NCI-H128 (cell line): ENCODE data around the gene CGREF1.
"Not testable (repeated sequence)": the region's sequence is repeated elsewhere in the genome, so short reads cannot be mapped to it uniquely, and the experiment has no call there.

Source experiments
- DNase-seq: peaks from one replicate; lab custom pipeline; 2025; ENCODE audit not compliant: unreplicated experiment; lab: John Stamatoyannopoulos, UW

Gene CGREF1

DNA sequence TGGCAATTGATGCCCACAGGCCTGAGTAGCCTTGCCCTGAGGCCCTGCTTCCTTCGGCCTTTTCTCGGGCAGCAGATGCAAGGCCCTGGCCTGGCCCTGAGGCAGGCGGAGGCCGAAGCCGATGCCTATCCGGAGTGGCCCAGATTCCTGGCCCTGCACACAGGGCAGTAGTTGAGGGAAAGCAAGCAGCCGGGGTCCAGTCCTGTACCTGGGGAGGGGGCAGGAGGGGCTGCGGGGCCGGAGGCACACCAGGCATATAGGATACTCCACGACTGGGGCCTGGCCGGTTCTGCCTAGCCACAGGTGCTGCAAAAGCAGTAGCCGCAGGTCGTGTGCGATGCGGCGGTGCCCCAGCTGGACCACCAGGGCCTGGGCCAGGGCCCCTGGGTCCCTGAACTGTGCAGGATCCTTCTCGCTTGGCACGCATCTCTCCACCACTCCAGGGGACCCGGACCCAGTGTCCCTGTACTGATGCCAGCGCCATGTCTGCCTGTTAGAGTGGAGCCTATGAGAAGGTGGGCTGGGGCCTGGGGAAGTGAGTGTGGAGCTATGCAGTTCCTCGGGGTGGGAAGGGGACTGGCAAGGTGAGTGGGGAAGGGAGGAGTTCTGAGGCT lies 18.5 kb upstream of the CGREF1 start:
- DNase-seq: no peak

DNA sequence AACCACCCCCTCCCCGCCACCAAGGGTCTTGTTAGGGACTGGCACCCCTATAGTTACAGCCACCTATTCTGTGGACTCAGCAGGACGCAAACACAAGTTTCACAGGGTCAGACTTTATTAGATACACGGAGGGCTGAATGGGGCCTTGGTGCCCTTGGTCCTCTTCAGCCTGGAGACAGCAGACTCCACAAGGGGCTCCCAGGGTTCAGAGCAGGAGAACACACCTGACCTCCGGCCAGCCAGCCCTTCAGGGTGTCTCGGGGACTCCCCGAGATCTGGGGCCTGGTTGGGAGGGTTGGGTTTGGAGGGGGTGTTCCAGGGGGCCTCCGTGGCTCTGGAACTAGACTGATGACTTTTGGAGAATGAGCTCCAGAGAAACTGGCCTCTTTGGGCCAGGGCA lies 17.8 kb upstream of the CGREF1 start:
- no peak for DNase-seq

DNA sequence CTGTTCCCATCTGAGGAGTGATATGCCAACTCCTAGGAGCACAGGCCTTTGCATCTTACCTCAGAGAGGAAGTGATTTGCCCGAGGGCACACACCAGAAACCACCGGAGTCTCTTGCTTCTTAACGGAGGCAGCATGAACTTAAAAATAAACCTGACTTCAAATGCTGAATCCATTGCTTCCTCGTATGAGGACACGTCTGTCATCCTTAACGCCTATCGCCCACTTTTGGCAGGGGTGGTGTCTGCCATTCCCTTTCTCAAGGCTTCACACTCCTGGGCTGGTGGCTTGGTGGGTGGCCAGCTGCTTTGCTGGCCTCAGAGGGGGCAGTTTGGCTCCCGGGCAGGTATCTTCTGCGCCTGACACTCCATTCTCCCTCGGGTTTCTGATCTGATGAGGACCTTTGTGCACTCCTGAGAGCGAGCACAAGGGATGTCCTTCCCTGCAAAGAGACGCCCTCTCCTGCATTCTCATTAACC lies 16.6 kb upstream of the CGREF1 start:
- DNase-seq: no peak

DNA sequence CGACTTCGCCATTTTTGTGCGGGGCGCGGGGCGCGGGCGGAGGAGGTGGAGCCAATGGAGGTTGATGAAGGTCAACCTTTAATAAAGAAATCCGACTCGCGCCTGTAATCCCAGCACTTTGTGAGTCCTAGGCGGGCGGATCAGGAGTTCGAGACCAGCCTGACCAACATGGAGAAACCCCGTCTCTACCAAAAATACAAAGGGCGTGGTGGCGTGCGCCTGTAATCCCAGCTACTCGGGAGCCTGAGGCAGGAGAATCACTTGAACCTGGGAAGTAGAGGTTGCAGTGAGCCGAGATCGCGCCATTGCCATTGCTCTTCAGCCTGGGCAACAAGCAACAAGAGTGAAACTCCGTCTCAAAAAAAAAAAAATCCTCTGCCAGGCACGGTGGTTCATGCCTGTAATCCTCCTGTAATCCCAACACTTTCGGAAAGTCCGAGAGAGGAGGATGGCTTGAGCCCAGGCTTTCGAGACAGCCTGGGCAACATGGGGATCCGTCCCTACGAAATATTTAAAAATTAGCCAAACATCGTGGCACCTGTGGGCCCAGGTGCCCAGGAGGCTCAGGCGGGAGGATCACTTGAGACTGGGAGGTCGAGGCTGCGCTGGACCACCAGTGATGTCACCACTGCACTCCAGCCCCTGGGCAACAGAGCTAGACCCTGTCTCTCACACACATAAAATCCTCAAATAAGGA lies 16.0 kb upstream of the CGREF1 start:
- DNase-seq: no peak

DNA sequence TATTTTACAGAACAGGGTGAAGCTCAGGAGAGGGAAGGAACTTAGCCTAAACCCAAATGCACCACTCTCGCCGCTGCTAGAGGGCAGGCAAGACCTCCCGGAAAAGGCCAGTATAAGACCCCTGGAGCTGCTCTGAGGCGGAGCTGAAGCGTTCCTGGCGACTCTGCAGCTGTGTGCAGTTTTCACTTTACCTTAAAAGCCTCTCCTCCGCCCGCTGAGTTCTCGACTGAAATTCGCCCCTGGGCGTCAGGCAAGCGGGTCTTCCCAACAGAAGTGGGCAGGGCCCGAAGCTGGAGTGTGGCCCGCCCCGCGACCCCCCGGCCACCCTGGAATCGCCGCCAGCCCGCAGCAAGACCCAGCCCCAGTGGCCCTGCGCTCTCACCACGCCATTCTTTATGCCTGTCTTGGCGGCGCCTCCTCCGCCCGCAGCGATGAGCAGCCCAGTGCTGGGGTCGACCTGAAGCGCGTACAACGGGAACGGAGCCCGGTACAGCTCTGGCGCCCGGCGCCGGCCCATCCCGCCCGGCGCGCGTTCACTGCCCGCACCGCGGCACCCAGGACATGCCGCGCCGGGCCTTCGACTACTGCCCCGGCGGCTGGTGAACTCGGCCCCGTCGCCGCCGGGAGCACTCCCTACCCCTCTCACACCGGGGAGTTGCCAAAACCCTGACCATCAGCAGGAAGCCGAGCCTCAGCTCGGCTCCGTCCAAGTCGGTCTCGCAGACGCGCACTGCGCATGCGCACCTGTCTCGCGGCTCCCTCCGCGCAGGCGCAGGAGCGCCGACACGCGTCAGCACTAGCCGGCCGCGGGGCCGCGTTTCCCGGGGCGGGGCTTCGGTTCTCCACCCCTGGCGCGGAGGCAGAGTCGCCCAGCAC lies 15.2 kb upstream of the CGREF1 start, which contains the start of gene PREB:
PREB (minus strand) TSS at position 732 of the 876 bp plus-strand sequence; CDS start at position 517, 215 bp downstream.
- peak; percentile 92 for DNase-seq

DNA sequence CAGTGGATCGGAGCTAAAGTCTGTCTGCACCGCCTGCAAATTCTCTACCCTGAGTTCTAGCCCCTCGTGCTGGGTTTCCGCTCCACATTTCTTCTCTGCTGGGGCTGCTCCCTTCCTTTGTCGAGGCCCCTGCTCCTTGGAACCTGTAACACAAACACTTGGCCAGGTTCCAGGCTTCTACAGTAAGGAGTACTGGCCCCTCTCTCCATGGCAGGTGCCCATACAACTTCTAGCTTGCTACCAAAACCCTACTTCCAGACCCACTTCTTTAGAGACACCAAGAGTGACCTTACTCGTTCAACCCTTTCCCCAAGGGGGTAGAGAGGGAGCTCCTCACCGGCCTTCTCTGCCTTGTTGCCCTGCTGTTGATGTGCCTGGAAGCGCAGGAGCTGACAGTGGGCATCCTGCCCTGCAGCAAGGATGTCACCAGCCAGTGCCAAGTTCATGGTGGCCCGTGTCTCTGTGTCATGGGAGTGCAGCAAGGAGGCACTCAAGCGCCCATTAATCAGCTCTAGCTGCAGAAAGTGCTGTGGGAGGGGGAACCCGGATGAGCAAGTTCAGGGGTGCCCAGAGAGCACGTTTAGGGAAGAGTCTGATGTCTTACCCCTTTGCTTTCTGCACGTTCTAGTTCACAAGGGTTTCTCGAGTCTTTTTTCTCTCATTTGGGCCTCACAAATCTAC lies 14.4 kb upstream of the CGREF1 start:
- DNase-seq: no peak

DNA sequence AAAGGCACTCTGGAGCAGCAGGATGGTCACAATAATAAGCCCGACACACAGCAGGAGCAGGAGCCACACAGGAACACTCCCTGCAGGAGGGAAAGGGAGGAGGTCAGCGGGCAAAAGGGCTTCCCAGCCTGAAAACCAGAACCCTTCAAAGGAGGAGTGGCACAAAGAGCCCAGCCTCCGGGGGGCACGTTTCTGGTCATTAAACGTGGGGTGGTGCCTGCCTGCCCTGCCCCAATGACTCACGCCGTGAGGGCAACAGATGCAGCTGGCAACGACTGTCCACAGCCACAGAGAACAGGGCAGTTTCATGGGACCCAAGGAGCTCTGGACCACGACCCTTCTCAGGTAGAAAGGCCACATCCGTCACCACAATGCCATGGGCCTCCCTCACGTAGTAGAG lies 12.5 kb upstream of the CGREF1 start:
- DNase-seq: no peak

DNA sequence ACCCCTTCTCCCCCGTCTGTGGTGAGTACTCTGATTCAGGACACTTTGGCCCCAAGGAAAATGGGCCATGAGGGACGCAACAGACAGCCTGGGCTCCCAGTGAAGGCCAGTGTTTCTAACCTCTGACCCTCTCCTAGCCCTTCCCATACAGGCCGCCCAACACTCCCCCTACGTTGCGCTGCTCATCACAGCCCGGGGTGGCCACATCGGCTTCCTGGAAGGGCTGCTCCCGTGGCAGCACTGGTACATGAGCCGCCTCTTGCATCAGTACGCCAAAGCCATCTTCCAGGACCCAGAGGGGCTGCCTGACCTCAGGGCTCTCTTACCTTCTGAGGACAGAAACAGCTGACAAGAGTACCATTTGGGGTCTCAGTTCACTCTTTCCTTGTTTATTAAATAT lies 11.5 kb upstream of the CGREF1 start:
- no peak for DNase-seq

DNA sequence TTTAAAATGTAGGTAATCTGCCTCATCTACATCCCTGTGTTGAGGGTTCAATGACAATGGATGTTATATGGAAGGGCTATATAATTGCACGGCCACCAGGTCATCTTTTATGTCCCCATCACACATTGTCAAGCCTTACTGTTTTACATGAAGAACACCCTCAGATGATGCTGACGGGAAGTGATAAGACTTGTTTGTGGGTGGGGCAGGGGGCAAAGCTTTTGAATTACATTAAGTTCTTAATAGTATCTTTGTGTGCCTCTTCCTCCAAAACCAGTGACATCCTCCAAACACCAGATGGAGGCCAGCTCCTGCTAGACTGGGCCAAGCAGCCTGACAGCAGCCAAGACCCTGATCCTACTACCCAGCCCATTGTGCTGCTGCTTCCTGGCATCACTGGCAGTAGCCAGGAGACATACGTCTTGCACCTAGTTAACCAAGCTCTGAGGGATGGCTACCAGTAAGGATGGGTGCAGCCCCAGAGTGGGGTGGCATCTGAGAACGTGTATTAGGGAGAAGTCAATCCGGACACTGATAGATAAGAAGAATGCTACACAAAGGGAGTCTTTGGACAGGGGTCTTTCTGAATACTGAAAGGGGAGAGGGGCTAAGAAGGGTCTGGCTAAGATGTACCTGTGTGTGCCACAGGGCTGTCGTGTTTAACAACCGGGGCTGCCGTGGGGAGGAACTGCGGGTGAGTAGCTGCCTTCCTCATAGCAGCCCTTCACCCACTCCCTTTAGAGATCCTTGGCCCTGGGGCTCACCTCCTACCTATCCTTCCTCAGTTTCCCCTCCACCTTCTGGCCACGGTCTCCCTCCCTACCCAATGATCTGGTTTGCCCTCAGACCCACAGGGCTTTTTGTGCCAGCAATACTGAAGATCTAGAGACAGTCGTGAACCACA lies 10.0 kb upstream of the CGREF1 start:
- no peak for DNase-seq

DNA sequence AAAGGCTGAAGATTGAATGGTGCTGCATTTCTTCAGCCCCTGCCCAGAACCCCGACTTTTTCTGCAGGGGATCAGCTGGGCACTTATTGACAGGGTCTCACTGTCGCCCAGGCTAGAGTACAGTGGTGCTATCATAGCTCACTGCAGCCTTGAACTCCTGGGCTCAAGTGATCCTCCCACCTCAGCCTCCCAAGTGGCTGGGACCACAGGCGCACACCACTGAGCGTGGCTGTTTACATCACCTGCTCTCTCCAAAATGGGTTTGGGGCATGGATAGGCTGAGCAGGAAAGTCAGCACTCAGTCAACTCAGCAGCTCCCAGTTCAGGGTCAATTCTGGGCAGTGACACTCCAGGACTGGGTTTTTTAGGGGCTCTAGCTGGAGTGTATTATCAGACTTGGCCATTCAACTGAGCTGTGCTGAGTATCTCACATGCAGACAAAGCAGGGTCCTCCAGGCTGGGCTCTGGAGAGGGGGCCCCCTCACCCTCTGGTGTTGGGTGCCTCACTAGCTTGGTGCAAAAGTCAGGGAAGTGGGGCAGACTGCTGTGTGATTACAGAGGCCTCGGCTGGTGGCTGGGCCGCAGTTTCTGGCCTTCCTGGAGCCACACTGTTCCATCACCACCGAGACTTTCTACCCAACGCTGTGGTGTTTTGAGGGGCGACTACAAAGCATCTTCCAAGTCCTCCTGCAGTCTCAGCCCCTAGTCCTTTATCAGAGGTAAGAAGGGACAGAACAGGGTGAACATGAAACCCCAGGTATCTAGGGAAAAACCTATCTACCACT lies 9.1 kb upstream of the CGREF1 start:
- DNase-seq: no peak

DNA sequence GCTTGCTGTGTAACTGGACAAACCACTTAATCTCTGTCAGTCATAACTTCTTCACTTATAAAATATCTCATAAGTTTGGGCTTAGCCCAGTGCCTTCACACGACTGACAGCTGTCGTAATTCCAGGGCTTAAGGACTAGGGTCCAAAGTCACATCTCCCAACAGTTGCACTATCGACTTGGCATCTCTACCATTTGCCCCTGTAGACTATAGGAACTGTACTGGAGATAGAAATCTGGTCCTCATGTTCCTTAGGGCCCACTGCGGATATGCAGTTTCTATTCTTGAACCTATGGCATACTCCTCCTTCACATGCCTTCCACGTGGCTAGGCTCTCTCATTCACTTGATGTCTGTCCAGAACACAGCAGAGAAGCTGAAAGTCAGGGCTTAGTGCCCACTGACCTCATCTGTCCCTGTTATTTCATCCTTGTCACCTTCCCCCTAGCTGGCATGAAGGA lies 7.4 kb upstream of the CGREF1 start:
- no peak for DNase-seq

DNA sequence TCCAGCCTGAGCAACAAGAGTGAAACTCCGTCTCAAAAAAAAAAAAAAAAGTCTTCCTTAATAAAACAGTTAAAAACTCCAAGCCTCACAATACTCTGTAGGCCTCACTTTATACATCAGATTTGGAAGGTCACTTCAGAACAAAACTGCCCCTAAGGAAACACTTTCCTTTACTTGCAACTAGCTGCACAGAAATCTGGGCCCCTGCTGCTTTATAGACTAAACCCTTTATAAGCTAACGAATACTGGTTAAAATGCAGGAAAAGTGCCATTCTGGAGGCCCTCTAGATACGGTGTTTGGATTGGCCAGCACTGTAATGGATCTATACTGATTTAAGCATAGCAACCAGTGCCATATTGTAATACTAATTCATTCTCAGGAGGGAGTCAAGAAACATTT lies 6.2 kb upstream of the CGREF1 start:
- DNase-seq: no peak

DNA sequence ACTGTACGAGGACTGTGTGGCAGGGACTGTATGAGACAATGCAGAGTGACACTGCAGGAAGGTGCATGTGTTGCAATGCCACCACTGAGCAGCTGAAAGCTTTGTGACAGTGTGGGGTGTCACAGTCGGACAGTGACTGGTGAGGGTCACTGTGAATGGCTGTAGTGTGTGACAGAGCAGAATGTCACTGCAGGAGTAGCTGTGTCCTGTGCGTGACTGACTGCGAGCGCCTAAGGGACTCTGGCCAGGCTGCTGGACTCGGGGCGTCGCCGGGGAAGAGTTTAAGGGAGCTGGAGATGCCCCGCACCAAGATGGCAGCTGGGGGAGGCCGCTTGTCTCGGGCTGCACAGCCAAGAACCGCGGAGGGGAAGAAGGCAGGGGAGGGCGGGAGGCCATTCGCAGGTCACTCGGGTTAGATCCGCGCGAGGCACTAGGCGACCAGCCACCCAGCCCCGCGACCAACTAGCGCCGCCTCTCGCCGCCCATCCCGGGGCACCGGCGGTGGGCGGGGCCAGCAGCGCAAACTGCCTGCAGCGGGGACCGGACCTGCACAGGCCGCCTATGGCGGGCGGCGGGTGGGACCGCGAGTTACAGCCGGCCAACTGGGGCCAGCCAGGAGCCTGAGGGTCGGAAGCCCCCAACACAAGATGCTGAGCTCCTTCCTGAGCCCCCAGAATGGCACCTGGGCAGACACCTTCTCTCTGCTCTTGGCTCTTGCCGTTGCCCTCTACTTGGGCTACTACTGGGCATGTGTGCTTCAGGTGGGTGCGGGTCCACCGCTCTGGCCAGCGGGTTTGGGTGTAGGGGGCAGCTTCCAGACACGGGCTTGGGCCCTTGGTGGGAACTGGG lies 4.6 kb upstream of the CGREF1 start, which contains the start of gene ABHD1:
ABHD1 (plus strand) TSS at position 514 of the 849 bp plus-strand sequence; CDS start at position 648, 134 bp downstream.
- no peak for DNase-seq

DNA sequence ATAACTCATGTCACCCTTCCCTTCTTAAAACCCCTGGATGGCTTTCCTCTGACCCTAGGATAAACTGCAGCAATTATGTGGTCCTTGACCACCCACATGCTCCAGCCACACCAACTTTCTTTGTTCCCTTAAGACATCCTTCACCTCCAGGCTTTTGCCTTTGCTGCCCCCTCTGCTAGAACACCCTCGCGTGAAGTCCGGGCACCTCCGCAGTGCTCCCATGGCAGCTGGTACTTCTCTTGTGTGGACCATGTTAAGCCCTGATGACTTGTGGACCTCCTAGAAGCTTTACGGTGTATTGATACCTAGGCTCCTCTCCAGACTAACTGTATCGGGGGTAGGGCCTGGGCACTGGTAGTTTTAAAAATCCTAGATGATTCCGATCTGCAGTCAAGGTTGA lies 3.9 kb upstream of the CGREF1 start:
- no peak for DNase-seq

DNA sequence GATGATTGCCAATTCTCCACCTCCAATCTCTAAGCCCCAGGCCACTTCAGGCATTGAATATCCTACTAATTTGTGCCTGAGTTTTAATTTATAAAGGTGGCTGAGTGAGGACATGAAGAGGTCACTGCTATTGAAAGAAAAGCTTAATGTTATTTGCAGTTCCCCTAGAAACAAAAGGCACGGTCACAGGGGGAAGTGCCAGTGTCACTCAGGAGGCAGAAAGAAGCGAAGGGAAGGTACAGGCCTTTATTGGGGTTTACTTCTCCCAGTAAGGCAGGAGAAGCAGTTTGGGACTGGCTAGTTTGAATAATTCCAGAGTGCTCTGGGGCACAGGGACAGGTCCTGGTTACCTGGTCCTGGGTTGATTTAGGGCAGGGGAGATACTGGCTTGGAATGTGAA lies 3.0 kb upstream of the CGREF1 start:
- DNase-seq: no peak

DNA sequence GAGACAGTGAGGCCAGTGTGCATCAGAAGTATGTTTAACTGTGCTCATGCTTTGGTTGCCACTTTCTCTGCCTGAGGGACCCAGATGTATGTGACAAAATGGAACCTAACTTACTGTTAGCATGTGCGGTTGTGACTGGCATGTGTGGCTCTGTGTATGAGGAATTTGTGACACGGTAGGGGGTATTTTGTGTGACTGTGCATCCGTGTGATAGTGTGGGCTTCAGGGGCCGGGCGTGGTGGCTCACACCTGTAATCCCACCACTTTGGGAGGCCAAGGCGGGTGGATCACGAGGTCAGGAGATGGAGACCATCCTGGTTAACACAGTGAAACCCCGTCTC lies 372 bp upstream of the CGREF1 start:
- DNase-seq: not testable (repeated sequence)

DNA sequence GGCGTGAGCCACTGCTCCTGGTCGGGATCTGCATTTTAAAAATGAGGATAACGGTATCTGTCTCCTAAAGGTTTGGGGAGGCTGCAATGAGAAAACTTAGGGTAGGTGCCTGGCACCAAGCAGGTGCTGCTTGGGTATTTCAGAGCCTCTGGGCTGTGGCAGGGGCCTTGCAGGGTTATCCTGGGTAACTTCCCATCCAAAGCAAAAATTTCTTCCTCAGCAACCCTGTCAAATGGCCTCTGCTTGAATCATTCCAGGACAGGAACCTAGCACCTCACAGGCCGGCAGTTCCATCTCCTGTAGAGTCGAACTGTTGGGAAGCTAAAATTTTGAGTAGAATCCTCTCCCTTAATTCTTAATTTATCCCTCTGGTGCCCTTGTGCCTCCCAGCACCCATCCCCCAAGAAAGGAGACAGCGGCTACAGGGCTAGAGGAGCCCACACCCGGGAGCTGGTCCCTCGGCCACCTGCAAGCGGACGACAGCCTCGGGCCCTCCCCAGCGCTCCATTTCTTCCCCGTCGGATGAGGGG lies 868 bp downstream of the CGREF1 start:
- no peak for DNase-seq

DNA sequence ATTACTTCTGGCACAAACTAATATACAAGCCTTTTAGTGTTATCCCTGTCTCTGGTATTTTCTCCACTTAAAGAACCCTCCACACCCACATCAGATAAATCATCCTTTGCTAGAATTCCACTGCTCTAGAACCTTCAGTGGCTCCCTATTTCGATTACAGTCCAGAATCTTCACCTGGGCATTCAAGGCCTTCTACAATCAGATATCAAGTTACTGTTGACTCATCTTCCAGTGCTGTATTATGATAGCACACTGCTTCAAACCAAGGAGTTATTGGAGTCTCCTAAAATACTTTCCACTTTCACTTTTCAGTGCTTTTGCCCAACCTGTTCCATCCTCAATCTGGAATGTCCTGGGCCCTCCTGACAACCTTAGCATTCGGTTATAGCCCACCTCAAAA lies 3.4 kb downstream of the CGREF1 start:
- no peak for DNase-seq
